HepG2 (cell line): ENCODE data around the gene FAM118A. TPM values are rescaled to one million over a fixed set of nuclear protein-coding genes. Genes with fewer than 3 reads are reported as not detected.

Source experiments
- BCL6 ChIP-seq: IDR thresholded peaks from 2 replicates; pipeline ENCODE4 v1.6.1; 2016; ENCODE audit warnings: missing genetic modification reagents, missing compliant biosample characterization
- MXI1 ChIP-seq: IDR thresholded peaks from 3 replicates; pipeline ENCODE4 v1.6.1; 2012; ENCODE audit warnings: low read depth, low read length, inconsistent platforms, borderline replicate concordance
- RNF2 ChIP-seq: fragments of 450-650 bp; conservative IDR thresholded peaks from 2 replicates; pipeline ENCODE4 v1.6.1; 2016; ENCODE audit warnings: low read depth
- SMARCC2 ChIP-seq: fragments of 450-650 bp; IDR thresholded peaks from 2 replicates; pipeline ENCODE4 v1.6.1; 2017; ENCODE audit warnings: antibody characterized with exemption, mild to moderate bottlenecking
- SYNCRIP ChIP-seq: fragments of 200-400 bp; formaldehyde crosslinking; IDR thresholded peaks from 2 replicates; pipeline ENCODE4 v1.6.1; 2018; ENCODE audit warnings: mild to moderate bottlenecking, low read depth, low read length; ENCODE audit not compliant: insufficient read depth
- TAF1 ChIP-seq: sonication (generic); formaldehyde crosslinking; IDR thresholded peaks from 2 replicates; pipeline ENCODE4 v1.4.0; 2020; ENCODE audit warnings: missing genetic modification reagents
- TOPORS ChIP-seq: sonication (generic); formaldehyde crosslinking; IDR thresholded peaks from 2 replicates; pipeline ENCODE4 v1.8.0; 2023; ENCODE audit warnings: mild to moderate bottlenecking, missing genetic modification reagents
- ZNF253 ChIP-seq: sonication (generic); formaldehyde crosslinking; IDR thresholded peaks from 2 replicates; pipeline ENCODE4 v1.8.0; 2022; ENCODE audit warnings: mild to moderate bottlenecking, missing genetic modification reagents, borderline replicate concordance
- ZNF558 ChIP-seq: sonication (generic); formaldehyde crosslinking; IDR thresholded peaks from 2 replicates; pipeline ENCODE4 v1.9.0; 2022; ENCODE audit warnings: mild to moderate bottlenecking, missing genetic modification reagents, borderline replicate concordance
- polyA plus RNA-seq, 8 experiments: library from polyadenylated mRNA; depleted of rRNA in 3 of 8; stranded (reverse) in 7 of 8; unstranded in 1 of 8; fragments of >200 nt; fragmentation: Illumina TruSeq in 4 of 8; extraction: Trizol in 4 of 8; gene quantifications; 2 replicates each; pipeline versions ENCODE4 v1.2.1 to v1.2.3, GENCODE V29; 2011 to 2016; ENCODE audit warnings: low read depth in 4 of 8, missing spikeins in 1 of 8, mixed read lengths in 1 of 8; ENCODE audit not compliant: insufficient read depth in 1 of 8
- total RNA-seq, 5 experiments: library from RNA; depleted of rRNA; stranded (reverse); fragments of >200 nt; fragmentation: Illumina TruSeq; extraction: Trizol; gene quantifications; 2 replicates each; pipeline ENCODE4 v1.2.3, GENCODE V29; 2016; ENCODE audit warnings: low read depth in 1 of 5
- TF ChIP-seq, protein P1 (sequence below): sonication (generic); formaldehyde crosslinking; IDR thresholded peaks from 2 replicates; pipeline ENCODE4 v1.4.0; 2020; ENCODE audit warnings: low read depth, mild to moderate bottlenecking, missing genetic modification reagents
- TF ChIP-seq, protein P2 (sequence below): sonication (generic); formaldehyde crosslinking; IDR thresholded peaks from 2 replicates; pipeline ENCODE4 v1.4.0; 2020; ENCODE audit warnings: missing genetic modification reagents, borderline replicate concordance
- TF ChIP-seq, protein P3 (sequence below): IDR thresholded peaks from 2 replicates; pipeline ENCODE4 v1.6.1; 2016
- TF ChIP-seq, protein P4 (sequence below): sonication (generic); formaldehyde crosslinking; IDR thresholded peaks from 2 replicates; pipeline ENCODE4 v1.8.0; 2022; ENCODE audit warnings: missing genetic modification reagents, mild to moderate bottlenecking, moderate library complexity, borderline replicate concordance

The FAM118A gene
- total and polyA plus RNA-seq, 2 of the 13 experiments (the other 11 are each of a cell fraction or from before 2014, with no cell fraction given): 36.7 to 48.2 TPM

DNA sequence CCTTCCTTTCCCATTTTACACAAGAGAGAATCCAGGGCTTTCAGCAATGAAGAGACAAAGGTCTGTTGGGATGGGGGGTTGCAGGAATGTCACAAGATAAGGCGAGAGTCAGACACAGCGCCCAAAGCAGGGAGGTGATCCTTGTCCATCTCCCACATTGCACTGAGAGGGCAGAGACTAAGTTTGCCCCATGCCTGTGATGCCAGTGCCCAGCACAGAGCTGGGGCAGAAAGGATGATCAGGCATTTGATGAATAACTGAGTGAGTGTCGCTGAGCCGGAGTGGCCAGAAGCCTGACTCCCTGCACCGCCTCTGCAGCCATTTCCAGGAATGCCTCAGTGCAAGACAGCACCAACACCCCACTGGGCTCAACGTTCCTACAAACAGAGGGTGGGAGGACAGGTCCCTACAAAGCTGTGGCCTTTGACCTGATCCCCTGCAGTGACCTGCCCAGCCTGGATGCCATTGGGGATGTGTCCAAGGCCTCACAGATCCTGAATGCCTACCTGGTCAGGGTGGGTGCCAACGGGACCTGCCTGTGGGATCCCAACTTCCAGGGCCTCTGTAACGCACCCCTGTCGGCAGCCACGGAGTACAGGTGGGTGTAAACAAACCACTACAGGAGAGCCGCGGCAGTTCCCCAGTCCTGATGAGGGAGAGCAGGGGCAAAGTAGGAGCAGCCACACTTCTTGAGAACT is 22.7 kb upstream of the FAM118A start (continued):
- TF ChIP-seq, protein P1, sequence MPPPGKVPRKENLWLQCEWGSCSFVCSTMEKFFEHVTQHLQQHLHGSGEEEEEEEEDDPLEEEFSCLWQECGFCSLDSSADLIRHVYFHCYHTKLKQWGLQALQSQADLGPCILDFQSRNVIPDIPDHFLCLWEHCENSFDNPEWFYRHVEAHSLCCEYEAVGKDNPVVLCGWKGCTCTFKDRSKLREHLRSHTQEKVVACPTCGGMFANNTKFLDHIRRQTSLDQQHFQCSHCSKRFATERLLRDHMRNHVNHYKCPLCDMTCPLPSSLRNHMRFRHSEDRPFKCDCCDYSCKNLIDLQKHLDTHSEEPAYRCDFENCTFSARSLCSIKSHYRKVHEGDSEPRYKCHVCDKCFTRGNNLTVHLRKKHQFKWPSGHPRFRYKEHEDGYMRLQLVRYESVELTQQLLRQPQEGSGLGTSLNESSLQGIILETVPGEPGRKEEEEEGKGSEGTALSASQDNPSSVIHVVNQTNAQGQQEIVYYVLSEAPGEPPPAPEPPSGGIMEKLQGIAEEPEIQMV (CRISPR knock-in tag): no peak
- no peak for TF ChIP-seq TOPORS
- TF ChIP-seq, protein P2, sequence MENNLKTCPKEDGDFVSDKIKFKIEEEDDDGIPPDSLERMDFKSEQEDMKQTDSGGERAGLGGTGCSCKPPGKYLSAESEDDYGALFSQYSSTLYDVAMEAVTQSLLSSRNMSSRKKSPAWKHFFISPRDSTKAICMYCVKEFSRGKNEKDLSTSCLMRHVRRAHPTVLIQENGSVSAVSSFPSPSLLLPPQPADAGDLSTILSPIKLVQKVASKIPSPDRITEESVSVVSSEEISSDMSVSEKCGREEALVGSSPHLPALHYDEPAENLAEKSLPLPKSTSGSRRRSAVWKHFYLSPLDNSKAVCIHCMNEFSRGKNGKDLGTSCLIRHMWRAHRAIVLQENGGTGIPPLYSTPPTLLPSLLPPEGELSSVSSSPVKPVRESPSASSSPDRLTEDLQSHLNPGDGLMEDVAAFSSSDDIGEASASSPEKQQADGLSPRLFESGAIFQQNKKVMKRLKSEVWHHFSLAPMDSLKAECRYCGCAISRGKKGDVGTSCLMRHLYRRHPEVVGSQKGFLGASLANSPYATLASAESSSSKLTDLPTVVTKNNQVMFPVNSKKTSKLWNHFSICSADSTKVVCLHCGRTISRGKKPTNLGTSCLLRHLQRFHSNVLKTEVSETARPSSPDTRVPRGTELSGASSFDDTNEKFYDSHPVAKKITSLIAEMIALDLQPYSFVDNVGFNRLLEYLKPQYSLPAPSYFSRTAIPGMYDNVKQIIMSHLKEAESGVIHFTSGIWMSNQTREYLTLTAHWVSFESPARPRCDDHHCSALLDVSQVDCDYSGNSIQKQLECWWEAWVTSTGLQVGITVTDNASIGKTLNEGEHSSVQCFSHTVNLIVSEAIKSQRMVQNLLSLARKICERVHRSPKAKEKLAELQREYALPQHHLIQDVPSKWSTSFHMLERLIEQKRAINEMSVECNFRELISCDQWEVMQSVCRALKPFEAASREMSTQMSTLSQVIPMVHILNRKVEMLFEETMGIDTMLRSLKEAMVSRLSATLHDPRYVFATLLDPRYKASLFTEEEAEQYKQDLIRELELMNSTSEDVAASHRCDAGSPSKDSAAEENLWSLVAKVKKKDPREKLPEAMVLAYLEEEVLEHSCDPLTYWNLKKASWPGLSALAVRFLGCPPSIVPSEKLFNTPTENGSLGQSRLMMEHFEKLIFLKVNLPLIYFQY: no peak
- TF ChIP-seq, protein P3, sequence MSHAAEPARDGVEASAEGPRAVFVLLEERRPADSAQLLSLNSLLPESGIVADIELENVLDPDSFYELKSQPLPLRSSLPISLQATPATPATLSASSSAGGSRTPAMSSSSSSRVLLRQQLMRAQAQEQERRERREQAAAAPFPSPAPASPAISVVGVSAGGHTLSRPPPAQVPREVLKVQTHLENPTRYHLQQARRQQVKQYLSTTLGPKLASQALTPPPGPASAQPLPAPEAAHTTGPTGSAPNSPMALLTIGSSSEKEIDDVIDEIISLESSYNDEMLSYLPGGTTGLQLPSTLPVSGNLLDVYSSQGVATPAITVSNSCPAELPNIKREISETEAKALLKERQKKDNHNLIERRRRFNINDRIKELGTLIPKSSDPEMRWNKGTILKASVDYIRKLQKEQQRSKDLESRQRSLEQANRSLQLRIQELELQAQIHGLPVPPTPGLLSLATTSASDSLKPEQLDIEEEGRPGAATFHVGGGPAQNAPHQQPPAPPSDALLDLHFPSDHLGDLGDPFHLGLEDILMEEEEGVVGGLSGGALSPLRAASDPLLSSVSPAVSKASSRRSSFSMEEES (CRISPR knock-in tag): no peak
- TF ChIP-seq ZNF253 (CRISPR knock-in tag): no peak
- TF ChIP-seq SYNCRIP: no peak
- no peak for TF ChIP-seq MXI1
- TF ChIP-seq, protein P4, sequence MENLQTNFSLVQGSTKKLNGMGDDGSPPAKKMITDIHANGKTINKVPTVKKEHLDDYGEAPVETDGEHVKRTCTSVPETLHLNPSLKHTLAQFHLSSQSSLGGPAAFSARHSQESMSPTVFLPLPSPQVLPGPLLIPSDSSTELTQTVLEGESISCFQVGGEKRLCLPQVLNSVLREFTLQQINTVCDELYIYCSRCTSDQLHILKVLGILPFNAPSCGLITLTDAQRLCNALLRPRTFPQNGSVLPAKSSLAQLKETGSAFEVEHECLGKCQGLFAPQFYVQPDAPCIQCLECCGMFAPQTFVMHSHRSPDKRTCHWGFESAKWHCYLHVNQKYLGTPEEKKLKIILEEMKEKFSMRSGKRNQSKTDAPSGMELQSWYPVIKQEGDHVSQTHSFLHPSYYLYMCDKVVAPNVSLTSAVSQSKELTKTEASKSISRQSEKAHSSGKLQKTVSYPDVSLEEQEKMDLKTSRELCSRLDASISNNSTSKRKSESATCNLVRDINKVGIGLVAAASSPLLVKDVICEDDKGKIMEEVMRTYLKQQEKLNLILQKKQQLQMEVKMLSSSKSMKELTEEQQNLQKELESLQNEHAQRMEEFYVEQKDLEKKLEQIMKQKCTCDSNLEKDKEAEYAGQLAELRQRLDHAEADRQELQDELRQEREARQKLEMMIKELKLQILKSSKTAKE (CRISPR knock-in tag): 0 out of 2 replicates have a peak, but pooled peaks have one; percentile 40
- no peak; the same call in 1 of the 2 replicates for TF ChIP-seq BCL6 (CRISPR knock-in tag)
- no peak for TF ChIP-seq ZNF558
- no peak for TF ChIP-seq SMARCC2
- peak; percentile 41; the same call in 1 of the 2 replicates for TF ChIP-seq TAF1
- TF ChIP-seq RNF2: no peak
